ENCODE data around the gene WDPCP.

The WDPCP gene

DNA sequence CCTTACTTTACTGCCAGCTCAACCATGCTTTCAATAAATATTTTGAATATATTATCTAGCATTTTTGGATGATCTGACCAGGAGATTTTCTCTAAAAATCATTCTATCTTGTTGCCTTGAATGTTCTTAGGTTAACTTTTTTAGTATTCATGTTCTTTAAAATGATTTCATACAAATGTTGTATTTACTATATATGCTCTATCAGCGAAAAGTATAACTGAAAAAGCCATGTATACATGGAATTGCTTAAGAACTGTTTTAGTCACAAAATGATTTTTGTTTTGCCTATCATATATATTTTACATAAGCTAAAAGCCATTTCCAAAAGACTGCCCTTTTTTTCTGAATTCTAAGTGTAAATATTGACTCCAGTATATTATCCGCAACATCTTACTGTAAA, 213.9 kb downstream of the WDPCP start:
- TF ChIP-seq, protein P1, sequence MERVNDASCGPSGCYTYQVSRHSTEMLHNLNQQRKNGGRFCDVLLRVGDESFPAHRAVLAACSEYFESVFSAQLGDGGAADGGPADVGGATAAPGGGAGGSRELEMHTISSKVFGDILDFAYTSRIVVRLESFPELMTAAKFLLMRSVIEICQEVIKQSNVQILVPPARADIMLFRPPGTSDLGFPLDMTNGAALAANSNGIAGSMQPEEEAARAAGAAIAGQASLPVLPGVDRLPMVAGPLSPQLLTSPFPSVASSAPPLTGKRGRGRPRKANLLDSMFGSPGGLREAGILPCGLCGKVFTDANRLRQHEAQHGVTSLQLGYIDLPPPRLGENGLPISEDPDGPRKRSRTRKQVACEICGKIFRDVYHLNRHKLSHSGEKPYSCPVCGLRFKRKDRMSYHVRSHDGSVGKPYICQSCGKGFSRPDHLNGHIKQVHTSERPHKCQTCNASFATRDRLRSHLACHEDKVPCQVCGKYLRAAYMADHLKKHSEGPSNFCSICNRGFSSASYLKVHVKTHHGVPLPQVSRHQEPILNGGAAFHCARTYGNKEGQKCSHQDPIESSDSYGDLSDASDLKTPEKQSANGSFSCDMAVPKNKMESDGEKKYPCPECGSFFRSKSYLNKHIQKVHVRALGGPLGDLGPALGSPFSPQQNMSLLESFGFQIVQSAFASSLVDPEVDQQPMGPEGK (CRISPR knock-in tag; IDR thresholded peaks at IDR 0.05; ENCODE audit: borderline replicate concordance), result no peak
- TF ChIP-seq ZFP30 (CRISPR knock-in tag; IDR thresholded peaks at IDR 0.05) (no peak), ESRRG (CRISPR knock-in tag; IDR thresholded peaks at IDR 0.05) (no peak), ISL1 (CRISPR knock-in tag; IDR thresholded peaks at IDR 0.05) (no peak), GLIS3 (CRISPR knock-in tag; IDR thresholded peaks at IDR 0.05) (no peak), ZNF70 (CRISPR knock-in tag; IDR thresholded peaks at IDR 0.05) (no peak), TCF4 (CRISPR knock-in tag; IDR thresholded peaks at IDR 0.05; ENCODE audit: borderline replicate concordance) (no peak), ZNF8 (CRISPR knock-in tag; IDR thresholded peaks at IDR 0.05) (no peak), ZNF565 (CRISPR knock-in tag; conservative IDR thresholded peaks at IDR 0.05; ENCODE audit: low read depth) (no peak), ZC3H10 (CRISPR knock-in tag; IDR thresholded peaks at IDR 0.05) (no peak), OSR1 (CRISPR knock-in tag; IDR thresholded peaks at IDR 0.05) (no peak), BACH2 (CRISPR knock-in tag; IDR thresholded peaks at IDR 0.05; ENCODE audit: borderline replicate concordance) (no peak)
- TF ChIP-seq, protein P2, sequence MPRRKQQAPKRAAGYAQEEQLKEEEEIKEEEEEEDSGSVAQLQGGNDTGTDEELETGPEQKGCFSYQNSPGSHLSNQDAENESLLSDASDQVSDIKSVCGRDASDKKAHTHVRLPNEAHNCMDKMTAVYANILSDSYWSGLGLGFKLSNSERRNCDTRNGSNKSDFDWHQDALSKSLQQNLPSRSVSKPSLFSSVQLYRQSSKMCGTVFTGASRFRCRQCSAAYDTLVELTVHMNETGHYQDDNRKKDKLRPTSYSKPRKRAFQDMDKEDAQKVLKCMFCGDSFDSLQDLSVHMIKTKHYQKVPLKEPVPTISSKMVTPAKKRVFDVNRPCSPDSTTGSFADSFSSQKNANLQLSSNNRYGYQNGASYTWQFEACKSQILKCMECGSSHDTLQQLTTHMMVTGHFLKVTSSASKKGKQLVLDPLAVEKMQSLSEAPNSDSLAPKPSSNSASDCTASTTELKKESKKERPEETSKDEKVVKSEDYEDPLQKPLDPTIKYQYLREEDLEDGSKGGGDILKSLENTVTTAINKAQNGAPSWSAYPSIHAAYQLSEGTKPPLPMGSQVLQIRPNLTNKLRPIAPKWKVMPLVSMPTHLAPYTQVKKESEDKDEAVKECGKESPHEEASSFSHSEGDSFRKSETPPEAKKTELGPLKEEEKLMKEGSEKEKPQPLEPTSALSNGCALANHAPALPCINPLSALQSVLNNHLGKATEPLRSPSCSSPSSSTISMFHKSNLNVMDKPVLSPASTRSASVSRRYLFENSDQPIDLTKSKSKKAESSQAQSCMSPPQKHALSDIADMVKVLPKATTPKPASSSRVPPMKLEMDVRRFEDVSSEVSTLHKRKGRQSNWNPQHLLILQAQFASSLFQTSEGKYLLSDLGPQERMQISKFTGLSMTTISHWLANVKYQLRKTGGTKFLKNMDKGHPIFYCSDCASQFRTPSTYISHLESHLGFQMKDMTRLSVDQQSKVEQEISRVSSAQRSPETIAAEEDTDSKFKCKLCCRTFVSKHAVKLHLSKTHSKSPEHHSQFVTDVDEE (CRISPR knock-in tag; IDR thresholded peaks at IDR 0.05), result no peak
- TF ChIP-seq, protein P3, sequence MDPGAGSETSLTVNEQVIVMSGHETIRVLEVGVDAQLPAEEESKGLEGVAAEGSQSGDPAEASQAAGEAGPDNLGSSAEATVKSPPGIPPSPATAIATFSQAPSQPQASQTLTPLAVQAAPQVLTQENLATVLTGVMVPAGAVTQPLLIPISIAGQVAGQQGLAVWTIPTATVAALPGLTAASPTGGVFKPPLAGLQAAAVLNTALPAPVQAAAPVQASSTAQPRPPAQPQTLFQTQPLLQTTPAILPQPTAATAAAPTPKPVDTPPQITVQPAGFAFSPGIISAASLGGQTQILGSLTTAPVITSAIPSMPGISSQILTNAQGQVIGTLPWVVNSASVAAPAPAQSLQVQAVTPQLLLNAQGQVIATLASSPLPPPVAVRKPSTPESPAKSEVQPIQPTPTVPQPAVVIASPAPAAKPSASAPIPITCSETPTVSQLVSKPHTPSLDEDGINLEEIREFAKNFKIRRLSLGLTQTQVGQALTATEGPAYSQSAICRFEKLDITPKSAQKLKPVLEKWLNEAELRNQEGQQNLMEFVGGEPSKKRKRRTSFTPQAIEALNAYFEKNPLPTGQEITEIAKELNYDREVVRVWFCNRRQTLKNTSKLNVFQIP (CRISPR knock-in tag; IDR thresholded peaks at IDR 0.05; ENCODE audit: borderline replicate concordance, low read depth), result no peak
- no peak for ATAC-seq

DNA sequence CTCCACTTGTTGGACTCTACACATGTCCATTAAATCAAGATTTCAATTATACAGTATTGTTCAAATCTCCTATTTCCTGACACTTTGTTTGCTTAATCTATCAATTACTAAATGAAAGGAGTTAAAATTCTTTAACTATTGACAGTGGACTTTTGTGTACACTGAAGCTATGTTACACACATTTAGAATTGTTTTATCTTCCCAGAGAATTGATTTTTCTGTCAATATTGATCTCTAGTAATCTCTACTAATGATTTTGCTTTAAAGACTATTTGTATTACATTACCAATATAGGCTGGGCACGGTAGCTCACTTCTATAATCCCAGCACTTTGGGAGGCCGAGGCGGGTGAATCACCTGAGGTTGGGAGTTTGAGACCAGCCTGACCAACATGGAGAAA, 215.7 kb downstream of the WDPCP start:
- no peak for TF ChIP-seq PPARA (CRISPR knock-in tag; IDR thresholded peaks at IDR 0.05; ENCODE audit: borderline replicate concordance)
- no peak for TF ChIP-seq ARNTL (CRISPR knock-in tag; IDR thresholded peaks at IDR 0.05; ENCODE audit: borderline replicate concordance, low read depth)
- TF ChIP-seq OSR1 (CRISPR knock-in tag; IDR thresholded peaks at IDR 0.05), result no peak
- no peak for TF ChIP-seq ZFP30 (CRISPR knock-in tag; IDR thresholded peaks at IDR 0.05)
- TF ChIP-seq, protein P2 (CRISPR knock-in tag; IDR thresholded peaks at IDR 0.05), result no peak
- no peak for TF ChIP-seq ZNF565 (CRISPR knock-in tag; conservative IDR thresholded peaks at IDR 0.05; ENCODE audit: low read depth)
- no peak for TF ChIP-seq ZNF8 (CRISPR knock-in tag; IDR thresholded peaks at IDR 0.05)
- TF ChIP-seq, protein P1 (CRISPR knock-in tag; IDR thresholded peaks at IDR 0.05; ENCODE audit: borderline replicate concordance), result no peak
- no peak for TF ChIP-seq ESRRG (CRISPR knock-in tag; IDR thresholded peaks at IDR 0.05)
- TF ChIP-seq ZNF70 (CRISPR knock-in tag; IDR thresholded peaks at IDR 0.05), result no peak
- TF ChIP-seq GLIS3 (CRISPR knock-in tag; IDR thresholded peaks at IDR 0.05), result no peak
- no peak for ATAC-seq

DNA sequence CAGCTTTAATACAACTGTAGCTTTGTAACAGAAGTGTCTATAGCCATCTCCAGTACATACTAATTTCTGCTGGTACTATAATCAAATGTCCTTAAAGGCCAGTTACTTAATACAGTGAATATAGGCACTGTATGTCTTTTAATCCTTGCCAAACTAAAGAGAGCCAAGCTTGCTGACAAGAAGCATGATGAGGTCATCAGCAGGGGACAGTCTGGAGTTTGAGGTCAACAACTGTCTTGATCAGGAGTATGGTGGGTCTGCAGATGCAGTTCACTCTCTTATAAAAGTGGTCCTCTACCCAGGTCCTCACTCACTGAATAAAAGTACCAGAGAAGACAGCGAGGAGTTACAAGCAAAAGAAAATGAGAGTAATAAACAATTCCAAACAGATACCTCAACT, 219.1 kb downstream of the WDPCP start:
- ATAC-seq, result no peak
- no peak for TF ChIP-seq BACH2 (CRISPR knock-in tag; IDR thresholded peaks at IDR 0.05; ENCODE audit: borderline replicate concordance)
- no peak for TF ChIP-seq ZC3H10 (CRISPR knock-in tag; IDR thresholded peaks at IDR 0.05)
- TF ChIP-seq ZFP30 (CRISPR knock-in tag; IDR thresholded peaks at IDR 0.05), result no peak
- no peak for TF ChIP-seq ZNF70 (CRISPR knock-in tag; IDR thresholded peaks at IDR 0.05)
- TF ChIP-seq TOX (CRISPR knock-in tag; IDR thresholded peaks at IDR 0.05; ENCODE audit: borderline replicate concordance), result no peak
- no peak for TF ChIP-seq ZFP3 (CRISPR knock-in tag; IDR thresholded peaks at IDR 0.05)
- no peak for TF ChIP-seq ARNTL (CRISPR knock-in tag; IDR thresholded peaks at IDR 0.05; ENCODE audit: borderline replicate concordance, low read depth)
- TF ChIP-seq, protein P2 (CRISPR knock-in tag; IDR thresholded peaks at IDR 0.05), result no peak
- no peak for TF ChIP-seq ESRRG (CRISPR knock-in tag; IDR thresholded peaks at IDR 0.05)
- TF ChIP-seq, protein P1 (CRISPR knock-in tag; IDR thresholded peaks at IDR 0.05; ENCODE audit: borderline replicate concordance), result no peak
- TF ChIP-seq CSDC2 (CRISPR knock-in tag; IDR thresholded peaks at IDR 0.05), result no peak
- no peak for TF ChIP-seq ISL1 (CRISPR knock-in tag; IDR thresholded peaks at IDR 0.05)
- TF ChIP-seq SNAI2 (CRISPR knock-in tag; IDR thresholded peaks at IDR 0.05), result no peak
